ENCODE measurements around the gene MCAT.
A peak's percentile ranks its signal among the peaks of the same experiment; 100 is the strongest.
"Not testable (repeated sequence)": the region's sequence is repeated elsewhere in the genome, so short reads cannot be mapped to it uniquely, and the experiment has no call there.

The MCAT gene

GRCh38 chr22:43157874-43158546 is 14.8 kb upstream of the MCAT start:
- in situ Hi-C loops (cut with MboI; ENCODE audit: low pct_unique_long_range_greater_than_20kb, low sequenced_read_pairs): no loop called here

GRCh38 chr22:43156413-43156812 is 13.2 kb upstream of the MCAT start:
- in situ Hi-C loops (cut with MboI; ENCODE audit: low pct_unique_long_range_greater_than_20kb, low sequenced_read_pairs): no loop called here
- no peak for DNase-seq

More at GRCh38 chr22:43157874-43158546, 14.8 kb upstream of the MCAT start:
- DNase-seq: no peak

GRCh38 chr22:43155789-43156188 is 12.6 kb upstream of the MCAT start:
- in situ Hi-C loops (cut with MboI; ENCODE audit: low pct_unique_long_range_greater_than_20kb, low sequenced_read_pairs): no loop called here

GRCh38 chr22:43154887-43155536 is 11.8 kb upstream of the MCAT start:
- DNase-seq: no peak
- in situ Hi-C loops (cut with MboI; ENCODE audit: low pct_unique_long_range_greater_than_20kb, low sequenced_read_pairs): no loop called here

More at GRCh38 chr22:43155789-43156188, 12.6 kb upstream of the MCAT start:
- no peak for DNase-seq

GRCh38 chr22:43153899-43154298 is 10.7 kb upstream of the MCAT start:
- DNase-seq: no peak
- in situ Hi-C loops (cut with MboI; ENCODE audit: low pct_unique_long_range_greater_than_20kb, low sequenced_read_pairs): no loop called here

- in situ Hi-C loops (cut with MboI; ENCODE audit: low pct_unique_long_range_greater_than_20kb, low sequenced_read_pairs): no loop called here
- peak; percentile 38 for DNase-seq
These were observed 9.3 kb upstream of the MCAT start for GRCh38 chr22:43152357-43153071.

GRCh38 chr22:43152003-43152356 is 8.8 kb upstream of the MCAT start:
- in situ Hi-C loops (cut with MboI; ENCODE audit: low pct_unique_long_range_greater_than_20kb, low sequenced_read_pairs): no loop called here

GRCh38 chr22:43151251-43152002 is 8.2 kb upstream of the MCAT start, which contains the start of gene TSPO:
TSPO (plus strand) TSS chr22:43151559; CDS start chr22:43159239, 7,680 bp downstream.
- DNase-seq: peak; percentile 37
- in situ Hi-C loops (cut with MboI; ENCODE audit: low pct_unique_long_range_greater_than_20kb, low sequenced_read_pairs): no loop called here

More at GRCh38 chr22:43152003-43152356, 8.8 kb upstream of the MCAT start:
- DNase-seq: peak; percentile 32

- in situ Hi-C loops (cut with MboI; ENCODE audit: low pct_unique_long_range_greater_than_20kb, low sequenced_read_pairs): no loop called here
- no peak for DNase-seq
These were observed 7.6 kb upstream of the MCAT start for GRCh38 chr22:43150731-43151206.

- no peak for DNase-seq
- in situ Hi-C loops (cut with MboI; ENCODE audit: low pct_unique_long_range_greater_than_20kb, low sequenced_read_pairs): no loop called here
These were observed 5.4 kb upstream of the MCAT start for GRCh38 chr22:43148581-43148980.

- DNase-seq: peak; percentile 69
- in situ Hi-C loops (cut with MboI; ENCODE audit: low pct_unique_long_range_greater_than_20kb, low sequenced_read_pairs): no loop called here
These were observed 4.6 kb upstream of the MCAT start for GRCh38 chr22:43147821-43148220.

GRCh38 chr22:43146332-43146731 is 3.1 kb upstream of the MCAT start:
- in situ Hi-C loops (cut with MboI; ENCODE audit: low pct_unique_long_range_greater_than_20kb, low sequenced_read_pairs); DNase-seq: not testable (repeated sequence)

GRCh38 chr22:43145371-43145770 is 2.2 kb upstream of the MCAT start:
- in situ Hi-C loops (cut with MboI; ENCODE audit: low pct_unique_long_range_greater_than_20kb, low sequenced_read_pairs): not testable (repeated sequence)

GRCh38 chr22:43144949-43145348 is 1.8 kb upstream of the MCAT start:
- in situ Hi-C loops (cut with MboI; ENCODE audit: low pct_unique_long_range_greater_than_20kb, low sequenced_read_pairs): no loop called here

More at GRCh38 chr22:43145371-43145770, 2.2 kb upstream of the MCAT start:
- not testable (repeated sequence) for DNase-seq

GRCh38 chr22:43136801-43137200 is 6.4 kb downstream of the MCAT start:
- no peak for DNase-seq
- in situ Hi-C loops (cut with MboI; ENCODE audit: low pct_unique_long_range_greater_than_20kb, low sequenced_read_pairs): no loop called here

More at GRCh38 chr22:43144949-43145348, 1.8 kb upstream of the MCAT start:
- no peak for DNase-seq

- in situ Hi-C loops (cut with MboI; ENCODE audit: low pct_unique_long_range_greater_than_20kb, low sequenced_read_pairs): no loop called here
- DNase-seq: peak; percentile 69
These were observed 6.9 kb downstream of the MCAT start for GRCh38 chr22:43136255-43136654.

- in situ Hi-C loops (cut with MboI; ENCODE audit: low pct_unique_long_range_greater_than_20kb, low sequenced_read_pairs): no loop called here
- no peak for DNase-seq
These were observed 7.6 kb downstream of the MCAT start for GRCh38 chr22:43135565-43135964.

GRCh38 chr22:43134553-43134952 is 8.6 kb downstream of the MCAT start:
- in situ Hi-C loops (cut with MboI; ENCODE audit: low pct_unique_long_range_greater_than_20kb, low sequenced_read_pairs): no loop called here
- DNase-seq: no peak

GRCh38 chr22:43133401-43133800 is 9.8 kb downstream of the MCAT start:
- DNase-seq: no peak
- in situ Hi-C loops (cut with MboI; ENCODE audit: low pct_unique_long_range_greater_than_20kb, low sequenced_read_pairs): no loop called here
